Globus pallidus (tissue), 1 donor: ENCODE results near the gene SVIL.
"Not testable (repeated sequence)": the region's sequence is repeated elsewhere in the genome, so short reads cannot be mapped to it uniquely, and the experiment has no call there.

ENCODE experiments used
- DNase-seq: peaks from one replicate; pipeline ENCODE4 v3.0.0-alpha.2; 2015; ENCODE audit warnings: low spot score

SVIL gene

GRCh38 chr10:29452546-29452945, 182.2 kb downstream of the SVIL start:
- no peak for DNase-seq

GRCh38 chr10:29451946-29452345, 182.8 kb downstream of the SVIL start:
- no peak for DNase-seq

GRCh38 chr10:29450405-29450804, 184.4 kb downstream of the SVIL start:
- DNase-seq, result no peak

GRCh38 chr10:29448756-29449592, 185.8 kb downstream of the SVIL start:
- DNase-seq, result peak; percentile 51

GRCh38 chr10:29448125-29448524, 186.6 kb downstream of the SVIL start:
- no peak for DNase-seq

- no peak for DNase-seq
These were observed 188.4 kb downstream of the SVIL start for GRCh38 chr10:29446327-29446726.

- DNase-seq, result no peak
These were observed 190.8 kb downstream of the SVIL start for GRCh38 chr10:29443745-29444523.

GRCh38 chr10:29440981-29441380, 193.8 kb downstream of the SVIL start:
- no peak for DNase-seq

- DNase-seq, result not testable (repeated sequence)
These were observed 195.8 kb downstream of the SVIL start for GRCh38 chr10:29439005-29439404.

- no peak for DNase-seq
These were observed 196.5 kb downstream of the SVIL start for GRCh38 chr10:29438271-29438670.

GRCh38 chr10:29437871-29438270, 196.9 kb downstream of the SVIL start:
- no peak for DNase-seq

GRCh38 chr10:29435809-29436501, 198.8 kb downstream of the SVIL start:
- DNase-seq, result no peak

- DNase-seq, result no peak
These were observed 200.7 kb downstream of the SVIL start for GRCh38 chr10:29434111-29434510.

- DNase-seq, result no peak
These were observed 203.1 kb downstream of the SVIL start for GRCh38 chr10:29431711-29432110.

- no peak for DNase-seq
These were observed 204.7 kb downstream of the SVIL start for GRCh38 chr10:29430101-29430500.

GRCh38 chr10:29428486-29428885, 206.3 kb downstream of the SVIL start:
- DNase-seq, result no peak

- DNase-seq, result no peak
These were observed 207.1 kb downstream of the SVIL start for GRCh38 chr10:29427667-29428066.

- no peak for DNase-seq
These were observed 208.4 kb downstream of the SVIL start for GRCh38 chr10:29426420-29426819.

- DNase-seq, result no peak
These were observed 210.8 kb downstream of the SVIL start for GRCh38 chr10:29424017-29424416.

GRCh38 chr10:29420744-29421143, 214.0 kb downstream of the SVIL start:
- DNase-seq, result no peak

- DNase-seq, result no peak
These were observed 217.4 kb downstream of the SVIL start for GRCh38 chr10:29417324-29417723.

- no peak for DNase-seq
These were observed 218.9 kb downstream of the SVIL start for GRCh38 chr10:29415876-29416275.

- no peak for DNase-seq
These were observed 220.3 kb downstream of the SVIL start for GRCh38 chr10:29414501-29414900.
